ENCODE results near the gene FAM78A.

DNA sequence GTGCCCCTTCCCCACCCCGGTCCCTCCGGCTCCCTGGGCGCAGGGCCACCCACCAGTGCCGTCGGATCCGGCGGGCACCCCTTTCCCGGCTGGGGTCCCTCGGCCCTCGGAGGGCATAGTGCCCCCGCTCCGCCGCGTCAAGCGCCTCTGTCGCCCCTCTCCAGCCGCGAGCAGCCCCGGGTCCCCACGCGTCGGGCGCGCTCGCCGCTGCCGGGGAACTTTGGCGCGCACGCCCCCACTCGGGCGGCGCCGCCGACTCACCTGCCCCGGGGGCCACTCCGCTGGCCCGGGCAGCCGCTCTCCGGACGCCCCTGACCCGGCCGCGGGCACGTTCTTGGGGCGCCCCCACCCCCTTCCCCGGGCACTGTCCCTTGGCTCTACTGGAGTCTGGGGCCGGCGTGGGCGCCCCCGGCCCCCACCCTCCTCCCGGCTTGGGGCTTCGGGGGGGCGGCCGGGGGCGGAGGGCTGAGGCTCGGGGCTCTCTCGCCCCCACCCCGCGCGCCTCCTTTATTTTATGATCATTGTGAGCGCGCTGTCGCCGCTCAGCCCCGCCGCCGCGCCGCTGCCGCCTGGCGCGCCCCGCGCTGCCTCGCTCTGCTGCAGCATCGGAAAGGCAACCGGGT is 1.1 kb upstream of the FAM78A start:
- no peak for TF ChIP-seq POLR2AphosphoS5 (IDR thresholded peaks at IDR 0.05; ENCODE audit: low read depth, low read length)
- no peak for TF ChIP-seq POLR2A (IDR thresholded peaks at IDR 0.05; ENCODE audit: low read depth, low read length)

Measured in GM12892 (cell line).